GM21526 (cell line): Measurements from ENCODE around the gene DNM3.
A peak's percentile ranks its signal among the peaks of the same experiment; 100 is the strongest.
"Not testable (repeated sequence)": the region's sequence is repeated elsewhere in the genome, so short reads cannot be mapped to it uniquely, and the experiment has no call there.

Experiments used
- ATAC-seq: cut with Tn5 transposase; IDR thresholded peaks from one replicate; pipeline ENCODE4 v1.9.1; 2021; ENCODE audit warnings: moderate library complexity; ENCODE audit not compliant: unreplicated experiment, low FRiP score

Gene DNM3

DNA sequence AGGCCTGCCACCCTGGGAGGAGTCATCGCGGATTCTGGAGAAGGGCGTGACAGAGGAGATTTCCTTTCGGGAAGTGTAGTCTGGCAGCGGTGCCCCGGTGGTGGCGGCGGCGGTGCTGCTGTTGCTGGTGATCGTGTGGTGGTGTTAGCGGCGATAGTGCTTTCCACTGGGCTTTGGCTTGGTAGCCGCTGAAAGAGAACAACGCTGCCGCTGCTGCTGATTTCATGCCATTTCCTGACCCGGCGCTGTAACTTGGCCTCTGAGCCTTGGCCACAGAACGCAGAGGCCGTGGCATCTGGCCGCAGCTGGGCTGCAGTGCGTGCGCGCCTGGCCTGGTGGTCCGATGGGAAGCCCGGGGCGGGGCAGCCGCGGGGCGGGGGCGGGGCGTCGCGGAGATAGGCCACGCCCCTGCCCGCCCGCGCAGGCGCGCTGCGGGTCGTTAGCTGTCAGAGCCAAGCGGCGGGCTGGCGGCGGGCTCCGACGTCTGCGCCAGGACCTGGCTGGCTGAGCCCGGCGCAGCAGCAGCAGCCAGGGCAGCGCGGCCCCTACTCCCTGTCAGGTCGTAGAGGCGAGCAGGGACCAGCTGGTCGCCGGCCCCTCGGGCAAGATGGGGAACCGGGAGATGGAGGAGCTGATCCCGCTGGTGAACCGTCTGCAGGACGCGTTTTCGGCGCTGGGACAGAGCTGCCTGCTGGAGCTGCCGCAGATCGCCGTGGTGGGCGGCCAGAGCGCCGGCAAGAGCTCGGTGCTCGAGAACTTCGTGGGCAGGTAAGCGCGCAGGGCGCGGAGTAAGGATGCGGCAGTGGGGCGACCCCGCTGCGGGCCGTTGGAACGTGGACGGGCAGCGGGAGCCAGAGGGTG, at the start of gene DNM3:
Gene DNM3 (plus strand): TSS at position 449 of the 861 bp plus-strand sequence. CDS start 159 bp downstream, at position 608.
- peak; percentile 93 for ATAC-seq

DNA sequence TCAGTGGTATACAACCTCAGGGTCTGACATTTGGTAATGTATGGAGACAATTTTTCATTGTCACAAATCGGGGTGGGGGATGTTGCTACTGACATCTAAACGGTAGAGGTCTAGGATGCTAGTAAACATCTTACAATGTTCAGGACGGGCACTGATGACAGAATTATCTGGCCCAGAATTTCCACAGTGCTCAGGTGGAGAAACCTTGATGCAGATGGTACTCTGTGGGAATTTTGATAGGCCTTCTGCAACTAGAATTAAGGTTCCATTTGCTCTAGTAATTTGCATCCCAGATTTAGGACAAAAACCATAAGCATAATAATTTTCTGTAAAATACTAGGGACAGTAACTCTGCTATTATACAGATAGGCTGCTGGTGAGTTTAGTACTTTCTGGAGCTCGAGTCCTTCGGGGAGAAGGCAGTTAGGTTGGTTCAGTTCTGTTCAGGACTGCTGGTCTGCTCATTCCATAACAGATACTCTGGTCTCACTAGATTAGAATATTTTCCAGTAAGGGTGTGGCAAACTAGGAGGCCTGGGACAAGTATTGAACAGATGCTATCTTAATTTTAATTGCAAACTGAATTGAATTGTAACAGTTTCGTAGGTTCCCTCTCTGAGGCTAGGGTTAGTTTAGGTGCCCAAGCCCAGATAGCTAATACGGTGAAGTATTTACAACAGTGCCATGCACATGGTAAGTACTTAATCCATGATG, 48.5 kb upstream of the DNM3 start:
- ATAC-seq = no peak

DNA sequence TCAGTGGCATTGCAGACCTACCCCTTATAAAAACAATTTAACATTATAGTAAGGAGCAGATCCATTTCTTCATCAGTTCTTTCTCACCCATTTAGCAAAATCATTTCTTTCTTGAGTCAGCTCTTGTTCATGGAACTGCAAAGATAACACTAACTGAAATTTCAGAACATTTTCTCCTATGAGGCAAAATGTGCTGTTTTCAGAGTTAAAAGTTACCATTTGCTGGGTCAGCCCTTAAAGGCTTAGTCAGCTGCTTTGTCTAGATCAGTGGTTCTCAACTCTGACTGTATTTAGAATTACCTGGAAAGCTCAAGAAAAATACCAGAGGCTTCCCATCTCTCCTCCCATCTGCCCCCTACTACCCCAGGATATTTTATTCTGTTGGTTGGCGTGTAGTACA, 47.7 kb upstream of the DNM3 start:
- no peak for ATAC-seq

DNA sequence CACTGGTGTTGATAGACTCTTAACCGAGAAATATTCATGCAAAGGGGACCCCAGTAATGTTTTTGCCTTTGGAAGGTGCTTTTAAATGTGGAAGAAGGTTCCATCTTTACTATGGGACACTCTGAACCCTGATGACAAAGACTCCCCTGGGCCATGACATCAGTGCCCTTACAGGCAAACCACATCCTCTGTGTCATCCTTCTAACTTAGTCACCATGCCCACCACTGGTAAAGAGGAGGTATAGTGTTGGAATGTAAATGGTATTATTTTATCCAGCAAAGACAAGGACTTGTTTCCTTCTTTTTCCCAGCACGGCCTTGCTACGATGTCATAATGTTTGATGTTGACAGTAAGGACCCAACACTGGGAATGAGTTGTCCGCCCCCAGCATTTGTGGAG, 47.2 kb upstream of the DNM3 start:
- ATAC-seq = no peak

GRCh38 chr1:171796592-171796991, 44.7 kb upstream of the DNM3 start:
- ATAC-seq = no peak

DNA sequence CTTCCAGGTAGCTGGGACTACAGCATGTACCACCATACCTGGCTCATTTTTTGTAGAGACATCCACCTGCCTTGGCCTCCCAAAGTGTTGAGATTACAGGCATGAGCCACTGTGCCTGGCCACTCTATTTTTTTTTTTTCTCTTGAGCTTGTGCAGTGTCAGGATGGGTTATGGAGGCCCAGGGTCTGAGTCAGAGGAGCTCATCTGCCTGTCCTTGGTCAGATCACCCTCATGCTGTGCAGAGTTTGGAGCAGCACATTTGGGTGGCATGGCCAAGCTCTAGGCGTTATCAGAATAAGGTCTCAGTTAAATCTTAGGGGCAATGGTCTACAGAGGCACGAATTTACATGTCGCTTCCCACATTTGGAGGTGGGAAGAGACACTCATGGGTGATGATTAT, 43.0 kb upstream of the DNM3 start:
- no peak for ATAC-seq

GRCh38 chr1:171798765-171799164, 42.5 kb upstream of the DNM3 start:
- no peak for ATAC-seq

GRCh38 chr1:171799166-171799565, 42.1 kb upstream of the DNM3 start:
- ATAC-seq = no peak

DNA sequence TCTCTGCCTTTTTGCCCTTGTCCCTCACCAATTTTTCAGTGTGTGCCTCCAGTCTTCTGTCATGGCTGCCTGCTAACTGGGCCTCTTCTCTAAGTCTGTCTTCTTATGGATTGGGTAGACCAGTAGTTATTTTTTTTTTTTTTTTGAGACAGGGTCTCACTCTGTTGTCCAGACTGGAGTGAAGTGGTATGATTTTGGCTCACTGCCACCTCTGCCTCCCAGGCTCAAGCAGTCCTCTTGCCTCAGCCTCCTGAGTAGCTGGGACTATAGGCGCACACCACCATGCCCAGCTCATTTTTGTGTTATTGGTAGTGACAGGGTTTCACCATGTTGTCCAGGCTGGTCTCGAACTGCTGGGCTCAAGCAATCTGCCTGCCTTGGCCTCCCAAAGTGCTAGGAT, 41.6 kb upstream of the DNM3 start:
- not testable (repeated sequence) for ATAC-seq

- no peak for ATAC-seq
These were observed 41.0 kb upstream of the DNM3 start for GRCh38 chr1:171800342-171800741.

DNA sequence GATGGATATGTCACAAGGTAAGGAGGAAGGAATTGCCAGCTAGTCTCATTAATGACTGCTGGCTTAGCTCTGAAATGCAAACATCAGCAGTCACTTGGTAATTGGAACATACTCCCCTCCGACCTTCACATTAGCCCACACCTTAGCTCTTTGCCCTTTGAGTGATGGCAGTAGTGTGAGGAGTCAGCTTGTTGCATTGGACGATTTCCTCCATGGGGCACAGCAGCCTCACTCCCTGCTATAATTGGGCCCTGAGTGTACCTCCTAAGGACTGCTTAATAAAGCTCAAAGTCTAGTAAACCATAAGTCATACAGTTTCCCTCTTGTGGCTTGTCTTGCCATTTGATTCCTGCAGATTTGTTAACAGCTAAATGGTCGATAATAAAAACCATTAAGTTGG, 40.4 kb upstream of the DNM3 start:
- no peak for ATAC-seq

- ATAC-seq = no peak
These were observed 39.8 kb upstream of the DNM3 start for GRCh38 chr1:171801487-171801891.

DNA sequence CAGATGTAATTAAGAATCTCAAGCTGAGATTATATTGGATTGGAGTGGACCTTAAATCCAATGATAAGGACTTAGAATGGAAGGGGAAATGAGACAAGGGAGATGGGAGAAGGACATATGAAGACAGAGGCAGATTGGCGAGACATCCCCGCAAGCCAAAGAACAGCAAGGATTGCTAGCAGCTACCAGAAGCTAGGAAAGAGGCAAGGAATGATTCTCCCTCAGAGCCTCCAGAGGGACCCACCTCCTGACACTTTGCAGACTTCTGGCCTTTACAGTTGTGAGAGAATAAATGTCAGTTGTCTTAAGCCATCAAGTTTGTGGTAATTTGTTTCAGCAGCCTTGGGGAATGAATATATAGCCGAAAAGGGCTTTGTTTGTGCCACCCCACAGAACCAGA, 39.1 kb upstream of the DNM3 start:
- ATAC-seq = no peak

- no peak for ATAC-seq
These were observed 38.3 kb upstream of the DNM3 start for GRCh38 chr1:171803045-171803444.

DNA sequence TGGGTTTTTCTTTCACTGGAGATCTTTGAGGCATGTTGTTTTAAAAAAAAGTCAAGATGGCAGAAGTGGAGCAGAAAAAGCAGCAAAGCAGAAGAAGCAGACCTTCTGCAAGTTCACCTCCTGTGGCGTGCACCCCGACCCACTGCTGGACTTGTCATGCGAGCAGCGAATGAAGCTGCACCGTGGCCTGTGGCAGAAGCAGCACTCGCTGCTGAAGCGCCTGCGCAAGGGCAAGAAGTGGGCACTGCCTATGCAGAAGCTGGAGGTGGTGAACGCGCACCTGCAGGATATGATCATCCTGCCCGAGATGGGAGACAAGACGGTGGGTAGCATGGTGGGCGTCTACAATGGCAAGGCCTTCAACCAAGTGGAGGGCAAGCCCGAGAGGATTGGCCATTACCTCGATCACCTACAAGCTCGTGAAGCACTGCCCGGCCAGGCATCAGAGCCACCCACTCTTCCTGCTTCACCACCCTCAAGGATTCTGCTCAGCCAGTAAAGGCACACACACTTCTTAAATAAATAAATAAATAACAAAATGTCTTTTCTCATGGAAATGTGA, 37.8 kb upstream of the DNM3 start:
- ATAC-seq = no peak

GRCh38 chr1:171805395-171806115, 35.7 kb upstream of the DNM3 start:
- no peak for ATAC-seq

DNA sequence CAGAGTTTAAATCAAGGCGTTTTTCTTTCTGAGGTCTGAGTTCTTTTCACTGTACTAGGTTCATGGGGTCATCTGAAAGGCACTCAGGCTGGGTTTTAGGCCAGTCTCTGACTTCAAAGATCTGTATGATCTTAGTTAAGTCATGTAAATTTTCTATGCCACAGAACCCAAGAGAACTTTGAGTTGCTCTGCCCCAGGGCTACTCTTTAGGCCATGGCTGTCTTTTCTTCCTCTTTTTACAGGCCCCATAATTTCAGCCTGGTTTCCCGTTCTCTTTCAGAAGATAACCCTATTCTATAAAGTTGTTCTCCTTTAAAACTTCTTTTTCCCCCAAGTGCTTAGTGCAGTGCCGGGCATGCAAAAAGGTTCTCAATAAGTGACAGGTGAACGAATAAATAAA, 33.7 kb upstream of the DNM3 start:
- ATAC-seq = no peak

GRCh38 chr1:171809834-171810233, 31.5 kb upstream of the DNM3 start:
- no peak for ATAC-seq

DNA sequence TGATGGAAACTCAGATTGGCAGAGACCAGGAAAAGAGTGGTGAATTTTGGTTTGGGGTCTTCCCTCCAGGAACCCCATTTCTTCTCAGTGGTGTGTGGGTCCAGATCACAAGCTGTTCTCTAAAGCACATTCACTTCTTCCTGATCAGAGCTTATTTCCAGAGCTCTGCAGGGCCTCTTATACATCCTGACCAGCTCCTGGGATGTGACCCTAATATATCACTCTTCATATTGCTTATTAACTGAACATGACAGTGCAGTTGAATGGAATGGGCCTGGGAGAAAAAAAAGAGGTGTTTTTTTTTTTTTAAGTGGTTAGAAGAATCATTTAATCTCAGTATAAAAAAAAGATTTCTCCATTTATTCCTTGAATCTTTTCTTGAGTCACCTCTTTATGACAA, 29.6 kb upstream of the DNM3 start:
- ATAC-seq = no peak

DNA sequence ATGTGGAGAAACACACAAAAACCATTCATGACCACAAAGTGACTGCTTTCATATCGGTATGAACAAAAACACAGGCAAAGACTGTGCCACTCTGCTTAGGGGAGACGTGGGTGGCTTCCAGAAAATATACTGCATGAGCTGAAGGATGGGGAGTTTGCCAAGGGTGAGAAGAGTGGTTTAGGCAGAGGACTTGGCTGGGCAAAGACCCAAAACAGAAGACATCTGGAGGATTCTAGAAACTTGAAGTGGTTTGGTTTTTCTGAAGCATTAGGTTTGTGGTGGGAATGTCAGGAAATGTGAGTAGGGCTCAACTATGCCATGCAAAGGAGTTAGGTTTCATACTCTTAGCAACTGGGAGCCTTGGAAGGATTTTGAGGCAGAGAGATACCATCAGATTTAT, 26.6 kb upstream of the DNM3 start:
- no peak for ATAC-seq

- no peak for ATAC-seq
These were observed 24.9 kb upstream of the DNM3 start for GRCh38 chr1:171816300-171816901.
